Type B pancreatic cell (in vitro differentiated cells): ENCODE measurements around the gene CD79B. TPM values are rescaled to one million over a fixed set of nuclear protein-coding genes. Genes with fewer than 3 reads are reported as not detected.
"Not testable (repeated sequence)": the region's sequence is repeated elsewhere in the genome, so short reads cannot be mapped to it uniquely, and the experiment has no call there.

Experiments used
- DNase-seq: peaks from one replicate; pipeline ENCODE4 v3.0.0; 2021; ENCODE audit warnings: mixed read lengths; ENCODE audit not compliant: unreplicated experiment; ENCODE audit errors: extremely low spot score
- H3K27ac Mint-ChIP-seq: 2 replicates; pipeline ENCODE4 v1.8.0; 2021; ENCODE audit warnings: mild to moderate bottlenecking, mixed read lengths
- H3K27me3 Mint-ChIP-seq: 2 replicates; pipeline ENCODE4 v1.8.0; 2021; ENCODE audit warnings: mixed read lengths
- H3K36me3 Mint-ChIP-seq: 2 replicates; pipeline ENCODE4 v1.8.0; 2021; ENCODE audit warnings: mixed read lengths
- H3K4me1 Mint-ChIP-seq: one replicate; pipeline ENCODE4 v1.8.0; 2021; ENCODE audit warnings: mixed read lengths; ENCODE audit not compliant: unreplicated experiment
- H3K4me3 Mint-ChIP-seq: 2 replicates; pipeline ENCODE4 v1.8.0; 2021; ENCODE audit warnings: mild to moderate bottlenecking, mixed read lengths
- H3K9me3 Mint-ChIP-seq: 2 replicates; pipeline ENCODE4 v1.8.0; 2021; ENCODE audit warnings: mixed read lengths
- total RNA-seq: library from RNA; stranded (reverse); gene quantifications from 2 replicates; pipeline ENCODE4 v1.2.1, GENCODE V29; 2021; ENCODE audit warnings: low replicate concordance
- TF ChIP-seq, protein P1 (sequence below): fragments of 200-600 bp; sonication (generic); conservative IDR thresholded peaks from 2 replicates; pipeline ENCODE4 v1.5.0; 2021; ENCODE audit warnings: antibody characterized with exemption, mild to moderate bottlenecking

CD79B gene
- total RNA-seq, 1 donor from 2014 or later, result not detected

DNA sequence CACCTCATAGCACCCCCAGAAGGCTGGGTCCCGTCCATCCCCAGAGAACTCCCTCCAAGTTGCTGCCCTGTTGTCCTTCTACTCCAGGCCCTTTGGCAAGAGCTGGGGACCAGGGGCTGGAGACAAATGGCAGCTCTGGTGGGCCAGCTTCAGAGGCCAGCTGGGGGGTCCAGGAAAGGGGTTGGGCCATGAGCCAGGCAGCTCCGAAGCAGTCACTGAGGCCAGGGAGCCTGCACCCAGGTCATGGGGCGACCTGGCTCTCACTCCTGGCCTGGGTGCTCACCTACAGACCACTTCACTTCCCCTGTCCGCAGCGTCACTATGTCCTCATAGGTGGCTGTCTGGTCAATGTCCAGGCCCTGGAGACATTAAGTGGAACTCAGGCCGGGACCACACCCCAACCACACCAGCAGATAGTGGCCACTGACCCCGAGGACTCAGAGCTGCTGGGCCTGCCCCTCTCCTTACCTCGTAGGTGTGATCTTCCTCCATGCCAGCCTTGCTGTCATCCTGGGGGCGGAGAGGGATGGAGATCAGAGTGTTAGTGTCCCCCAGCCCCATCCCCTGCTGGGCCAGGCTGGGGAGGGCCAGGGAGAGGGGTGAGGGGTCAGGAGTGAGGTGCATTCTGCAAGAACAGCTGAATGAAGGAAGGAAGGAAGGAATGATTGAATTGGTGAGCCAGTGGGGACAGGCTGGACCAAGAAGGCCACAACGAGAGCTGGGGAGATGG lies 3.0 kb downstream of the CD79B start:
- TF ChIP-seq, protein P1, sequence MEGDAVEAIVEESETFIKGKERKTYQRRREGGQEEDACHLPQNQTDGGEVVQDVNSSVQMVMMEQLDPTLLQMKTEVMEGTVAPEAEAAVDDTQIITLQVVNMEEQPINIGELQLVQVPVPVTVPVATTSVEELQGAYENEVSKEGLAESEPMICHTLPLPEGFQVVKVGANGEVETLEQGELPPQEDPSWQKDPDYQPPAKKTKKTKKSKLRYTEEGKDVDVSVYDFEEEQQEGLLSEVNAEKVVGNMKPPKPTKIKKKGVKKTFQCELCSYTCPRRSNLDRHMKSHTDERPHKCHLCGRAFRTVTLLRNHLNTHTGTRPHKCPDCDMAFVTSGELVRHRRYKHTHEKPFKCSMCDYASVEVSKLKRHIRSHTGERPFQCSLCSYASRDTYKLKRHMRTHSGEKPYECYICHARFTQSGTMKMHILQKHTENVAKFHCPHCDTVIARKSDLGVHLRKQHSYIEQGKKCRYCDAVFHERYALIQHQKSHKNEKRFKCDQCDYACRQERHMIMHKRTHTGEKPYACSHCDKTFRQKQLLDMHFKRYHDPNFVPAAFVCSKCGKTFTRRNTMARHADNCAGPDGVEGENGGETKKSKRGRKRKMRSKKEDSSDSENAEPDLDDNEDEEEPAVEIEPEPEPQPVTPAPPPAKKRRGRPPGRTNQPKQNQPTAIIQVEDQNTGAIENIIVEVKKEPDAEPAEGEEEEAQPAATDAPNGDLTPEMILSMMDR, result no peak
- H3K27ac Mint-ChIP-seq, result no peak overlapping the region
- no peaks in the 10 kb centered on the region for H3K36me3 Mint-ChIP-seq
- no peaks in the 10 kb centered on the region for H3K9me3 Mint-ChIP-seq
- no peaks in the 10 kb centered on the region for H3K4me1 Mint-ChIP-seq
- DNase-seq, result no peak
- H3K27me3 Mint-ChIP-seq, result no peaks in the 10 kb centered on the region
- no peak overlapping the region for H3K4me3 Mint-ChIP-seq

DNA sequence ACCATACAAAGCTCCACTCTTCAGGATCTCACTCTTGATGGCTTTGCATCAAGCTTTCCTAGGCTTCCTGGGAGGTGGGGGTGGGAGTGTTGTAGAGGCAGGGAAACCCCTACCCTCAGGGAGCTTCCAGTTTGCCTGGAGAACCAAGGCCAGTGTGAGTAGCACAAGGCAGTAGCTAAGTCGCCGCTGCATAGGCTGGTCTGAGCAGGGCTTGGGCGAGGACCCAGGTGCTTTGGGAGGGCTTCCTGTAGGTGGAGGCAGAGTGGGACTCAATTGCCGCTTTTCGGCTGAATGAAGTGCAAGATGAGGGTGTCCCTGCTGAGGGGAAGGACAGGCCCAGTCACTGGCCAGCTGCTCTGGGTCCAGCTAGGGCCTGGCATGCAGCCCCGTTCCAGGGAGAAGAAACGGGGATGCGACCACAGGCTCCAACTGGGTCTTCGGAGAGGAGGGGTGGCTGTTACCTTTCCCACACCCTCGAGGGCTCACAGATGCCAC lies 3.9 kb downstream of the CD79B start:
- Mint-ChIP-seq H3K27ac (no peak overlapping the region), H3K4me1 (no peaks in the 10 kb centered on the region), H3K4me3 (no peak overlapping the region), H3K36me3 (no peaks in the 10 kb centered on the region), H3K27me3 (no peaks in the 10 kb centered on the region), H3K9me3 (no peaks in the 10 kb centered on the region)
- TF ChIP-seq, protein P1, result no peak
- DNase-seq, result no peak

DNA sequence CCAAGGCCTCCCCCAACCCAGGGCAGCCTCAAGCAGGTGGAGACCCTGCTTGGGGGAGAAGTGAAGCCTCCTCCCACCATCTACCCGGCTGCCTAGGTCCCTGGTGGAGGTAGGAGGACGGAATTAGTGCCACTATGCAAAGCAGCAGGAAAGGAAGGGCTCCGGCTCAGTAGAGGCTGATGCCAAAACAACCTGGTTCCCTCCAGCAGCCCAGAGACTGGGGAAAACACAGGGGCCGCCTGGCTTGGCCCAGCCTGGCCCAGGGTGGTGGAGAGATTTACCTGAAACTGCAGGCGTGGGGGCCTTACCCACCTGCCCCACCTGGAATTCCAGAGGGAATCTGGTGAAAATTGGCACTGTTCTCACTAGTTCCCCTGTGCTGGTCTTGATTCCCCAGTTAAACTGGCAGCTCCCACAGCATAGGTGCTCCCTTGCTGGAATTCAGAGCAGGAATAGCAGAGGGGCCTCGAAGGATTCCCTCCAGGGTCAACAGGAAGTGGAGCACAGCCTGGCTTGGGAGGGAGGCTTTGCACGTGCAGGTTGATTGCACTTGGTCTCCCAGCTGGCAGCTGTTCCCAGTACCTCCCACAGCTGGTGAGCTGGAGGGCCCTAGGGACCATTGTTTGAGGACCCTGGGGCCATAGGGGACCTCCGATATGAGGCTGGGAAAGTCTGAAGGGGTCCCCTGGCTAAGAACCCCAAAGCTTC lies 4.5 kb downstream of the CD79B start:
- no peak for DNase-seq
- H3K4me3 Mint-ChIP-seq, result no peak overlapping the region
- TF ChIP-seq, protein P1, result no peak
- H3K36me3 Mint-ChIP-seq, result no peaks in the 10 kb centered on the region
- no peaks in the 10 kb centered on the region for H3K9me3 Mint-ChIP-seq
- no peaks in the 10 kb centered on the region for H3K27me3 Mint-ChIP-seq
- no peak overlapping the region for H3K27ac Mint-ChIP-seq
- no peaks in the 10 kb centered on the region for H3K4me1 Mint-ChIP-seq

DNA sequence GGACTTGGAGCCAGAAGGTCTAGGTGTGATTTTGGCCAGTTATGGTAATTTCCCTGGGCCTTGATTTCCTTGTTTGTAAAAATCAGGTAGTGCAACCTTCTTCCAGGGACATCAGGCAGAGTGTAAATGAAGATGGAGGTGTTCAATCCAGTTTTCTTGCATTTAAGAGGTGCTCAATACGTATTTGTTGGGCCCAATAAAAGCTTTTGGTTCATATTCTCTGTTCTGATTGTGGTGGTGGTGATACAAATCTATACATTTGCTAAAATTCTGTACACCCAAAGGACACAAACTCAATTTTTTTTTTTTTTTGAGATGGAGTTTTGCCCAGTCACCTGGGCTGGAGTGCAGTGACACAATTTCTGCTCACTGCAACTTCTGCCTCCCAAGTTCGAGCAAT lies 6.0 kb downstream of the CD79B start:
- H3K4me3 Mint-ChIP-seq, result no peak overlapping the region
- no peaks in the 10 kb centered on the region for H3K9me3 Mint-ChIP-seq
- H3K27ac Mint-ChIP-seq, result no peak overlapping the region
- DNase-seq, result no peak
- H3K4me1 Mint-ChIP-seq, result no peaks in the 10 kb centered on the region
- TF ChIP-seq, protein P1, result no peak
- H3K27me3 Mint-ChIP-seq, result no peaks in the 10 kb centered on the region
- H3K36me3 Mint-ChIP-seq, result no peaks in the 10 kb centered on the region

DNA sequence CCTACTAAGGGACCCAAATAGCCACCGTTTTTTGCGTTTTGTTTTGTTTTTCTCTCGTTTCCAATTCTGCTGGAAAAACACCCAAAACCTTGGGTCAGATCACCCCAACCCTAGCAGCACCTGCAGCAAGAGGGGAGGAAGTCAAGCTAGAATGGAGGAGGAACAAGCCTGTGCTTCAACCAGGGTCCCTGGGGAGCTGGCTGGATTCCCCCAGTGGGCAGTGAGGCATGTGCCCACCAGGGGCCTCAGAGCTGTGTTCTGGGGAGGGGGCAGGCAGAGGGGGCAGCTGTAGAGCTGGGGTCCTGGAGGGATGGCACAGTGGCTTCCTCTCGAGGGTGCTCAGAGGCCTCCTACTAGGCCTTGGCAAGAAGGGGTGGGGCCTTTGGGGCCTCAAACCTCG lies 6.5 kb downstream of the CD79B start:
- Mint-ChIP-seq H3K36me3 (no peaks in the 10 kb centered on the region), H3K4me3 (no peak overlapping the region), H3K27ac (no peak overlapping the region), H3K9me3 (no peaks in the 10 kb centered on the region), H3K4me1 (no peaks in the 10 kb centered on the region), H3K27me3 (no peaks in the 10 kb centered on the region)
- no peak for DNase-seq
- TF ChIP-seq, protein P1, result no peak

DNA sequence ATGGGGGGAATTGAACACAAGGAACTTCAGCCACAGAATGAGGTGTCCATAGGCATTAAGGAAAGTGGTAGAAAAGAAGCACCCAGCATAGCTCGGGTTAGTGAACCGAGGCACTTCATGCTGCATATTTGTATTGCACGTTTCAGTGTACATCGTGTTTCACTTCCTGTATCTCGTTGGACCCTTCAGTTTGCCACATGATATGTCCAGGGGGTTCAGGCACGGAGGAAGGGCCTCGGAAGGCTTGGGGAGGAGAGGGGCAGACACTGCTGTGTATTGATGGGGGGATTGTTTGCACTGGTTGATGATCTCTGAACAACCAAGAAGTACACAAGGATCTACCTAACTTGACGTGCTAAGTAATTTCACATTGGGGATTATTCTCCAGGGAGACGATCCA lies 9.7 kb downstream of the CD79B start:
- not testable (repeated sequence) for H3K36me3 Mint-ChIP-seq, DNase-seq, H3K27ac Mint-ChIP-seq, H3K9me3 Mint-ChIP-seq, H3K4me3 Mint-ChIP-seq, H3K4me1 Mint-ChIP-seq
- H3K27me3 Mint-ChIP-seq, result peaks cover 12% of the 10 kb centered on the region

DNA sequence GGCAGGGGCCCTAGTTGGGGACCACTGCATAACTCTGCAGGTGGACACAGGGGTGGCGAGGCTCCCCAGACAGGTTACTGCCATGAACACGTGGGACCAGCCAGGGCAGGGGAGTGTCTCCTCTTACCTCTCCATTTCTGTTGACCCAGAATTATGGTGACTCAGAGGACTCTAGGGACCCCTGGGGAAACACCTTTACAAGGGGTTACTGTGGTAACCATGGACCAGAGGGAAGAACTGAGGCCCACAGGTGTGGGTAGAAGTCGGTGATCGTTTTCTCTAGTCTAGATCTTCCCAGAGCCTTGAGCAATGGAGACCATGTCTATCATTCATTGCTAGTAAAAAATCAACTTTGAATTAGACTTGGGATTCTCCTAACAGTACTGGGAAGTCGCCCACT lies 11.4 kb downstream of the CD79B start:
- not testable (repeated sequence) for H3K36me3 Mint-ChIP-seq, H3K9me3 Mint-ChIP-seq, H3K27ac Mint-ChIP-seq, H3K4me1 Mint-ChIP-seq, DNase-seq, H3K4me3 Mint-ChIP-seq
- H3K27me3 Mint-ChIP-seq, result peaks cover 27% of the 10 kb centered on the region

DNA sequence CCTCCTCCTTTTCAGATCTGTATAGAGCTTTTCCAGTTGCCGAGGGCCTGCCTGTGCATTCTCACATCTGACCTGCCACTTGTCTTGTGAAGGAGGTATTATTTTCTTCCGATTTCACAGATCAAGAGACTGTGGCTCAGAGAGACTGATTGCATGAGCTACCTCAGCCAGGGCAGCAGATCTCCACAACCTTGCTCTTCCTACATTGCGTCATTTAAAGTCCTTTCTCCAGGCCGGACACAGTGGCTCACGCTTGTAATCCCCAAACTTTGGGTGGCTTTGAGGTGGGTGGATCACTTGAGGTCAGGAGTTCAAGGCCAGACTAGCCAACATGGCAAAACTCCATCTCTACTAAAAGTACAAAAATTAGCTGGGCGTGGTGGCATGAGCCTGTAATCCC lies 12.1 kb downstream of the CD79B start:
- DNase-seq, H3K9me3 Mint-ChIP-seq, H3K36me3 Mint-ChIP-seq, H3K4me3 Mint-ChIP-seq, H3K4me1 Mint-ChIP-seq, H3K27ac Mint-ChIP-seq: not testable (repeated sequence)
- H3K27me3 Mint-ChIP-seq, result peaks cover 32% of the 10 kb centered on the region
